Measurements from ENCODE around the gene ENPP3.

GRCh38 chr6:131792091-131792496 lies 155.0 kb downstream of the ENPP3 start:
- TF ChIP-seq, protein P1, sequence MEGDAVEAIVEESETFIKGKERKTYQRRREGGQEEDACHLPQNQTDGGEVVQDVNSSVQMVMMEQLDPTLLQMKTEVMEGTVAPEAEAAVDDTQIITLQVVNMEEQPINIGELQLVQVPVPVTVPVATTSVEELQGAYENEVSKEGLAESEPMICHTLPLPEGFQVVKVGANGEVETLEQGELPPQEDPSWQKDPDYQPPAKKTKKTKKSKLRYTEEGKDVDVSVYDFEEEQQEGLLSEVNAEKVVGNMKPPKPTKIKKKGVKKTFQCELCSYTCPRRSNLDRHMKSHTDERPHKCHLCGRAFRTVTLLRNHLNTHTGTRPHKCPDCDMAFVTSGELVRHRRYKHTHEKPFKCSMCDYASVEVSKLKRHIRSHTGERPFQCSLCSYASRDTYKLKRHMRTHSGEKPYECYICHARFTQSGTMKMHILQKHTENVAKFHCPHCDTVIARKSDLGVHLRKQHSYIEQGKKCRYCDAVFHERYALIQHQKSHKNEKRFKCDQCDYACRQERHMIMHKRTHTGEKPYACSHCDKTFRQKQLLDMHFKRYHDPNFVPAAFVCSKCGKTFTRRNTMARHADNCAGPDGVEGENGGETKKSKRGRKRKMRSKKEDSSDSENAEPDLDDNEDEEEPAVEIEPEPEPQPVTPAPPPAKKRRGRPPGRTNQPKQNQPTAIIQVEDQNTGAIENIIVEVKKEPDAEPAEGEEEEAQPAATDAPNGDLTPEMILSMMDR (IDR thresholded peaks at IDR 0.05; ENCODE audit: borderline replicate concordance, extremely low read depth, low read length, poor library complexity, severe bottlenecking), result no peak
- TF ChIP-seq EZH2 (IDR thresholded peaks at IDR 0.05; ENCODE audit: borderline replicate concordance, low read depth, low read length, severe bottlenecking), result no peak

Data from DND-41 (cell line).